Superior temporal gyrus (tissue), 1 donor: ENCODE measurements around the gene MRPL20.
A peak's percentile ranks its signal among the peaks of the same experiment; 100 is the strongest.
"Not testable (repeated sequence)": the region's sequence is repeated elsewhere in the genome, so short reads cannot be mapped to it uniquely, and the experiment has no call there.

Source experiments
- DNase-seq: peaks from one replicate; pipeline ENCODE4 v3.0.0-alpha.2; 2016; ENCODE audit errors: extremely low spot score

Gene MRPL20

DNA sequence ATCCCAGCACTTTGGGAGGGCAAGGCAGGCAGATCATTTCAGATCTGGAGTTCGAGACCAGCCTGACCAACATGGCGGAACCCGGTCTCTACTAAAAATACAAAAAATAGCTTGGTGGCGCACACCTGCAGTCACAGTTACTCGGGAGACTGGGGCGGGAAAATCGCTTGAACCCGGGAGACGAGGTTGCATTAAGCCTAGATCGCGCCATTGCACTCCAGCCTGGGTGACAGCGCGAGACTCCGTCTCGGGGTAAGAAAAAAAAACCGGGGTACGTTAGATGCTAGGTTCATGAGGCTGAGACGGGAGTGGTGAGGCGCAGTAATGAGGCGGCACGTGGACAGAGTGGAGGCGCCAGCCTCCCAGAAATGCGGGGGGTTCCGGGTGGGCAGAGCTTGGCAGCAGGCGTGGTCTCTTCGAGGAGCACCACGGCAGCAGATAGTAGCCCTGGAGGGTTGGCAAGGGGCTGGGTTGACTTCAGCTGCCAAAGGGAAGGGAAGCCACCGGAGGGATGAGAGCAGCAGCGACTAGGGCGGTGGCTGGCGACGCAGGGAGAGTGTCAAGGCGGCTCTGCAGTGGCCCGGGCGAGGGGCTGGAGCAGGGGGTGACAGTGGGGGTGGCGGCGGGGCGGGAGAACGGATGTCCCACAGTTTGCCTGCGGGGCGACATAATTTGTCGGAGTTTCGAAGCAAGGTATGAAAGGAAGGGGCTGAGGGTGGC is 832 bp downstream of the MRPL20 start:
- no peak for DNase-seq

DNA sequence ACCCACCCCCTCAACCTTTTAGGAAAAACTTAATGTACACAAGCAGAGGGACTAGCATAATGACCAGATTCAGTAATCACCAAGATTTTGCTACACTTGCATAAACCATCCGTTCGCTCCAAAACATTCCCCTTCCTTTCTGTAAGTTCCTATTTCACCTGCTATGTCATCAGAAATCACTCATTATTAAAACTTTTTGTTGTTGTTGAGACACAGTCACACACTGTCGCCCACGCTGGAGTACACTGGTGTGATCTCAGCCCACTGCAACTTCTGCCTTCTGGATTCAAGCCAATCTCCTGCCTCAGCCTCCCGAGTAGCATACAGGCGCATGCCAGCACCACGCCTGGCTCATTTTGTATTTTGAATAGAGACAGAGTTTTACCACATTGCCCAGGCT is 3.4 kb downstream of the MRPL20 start:
- DNase-seq: no peak

DNA sequence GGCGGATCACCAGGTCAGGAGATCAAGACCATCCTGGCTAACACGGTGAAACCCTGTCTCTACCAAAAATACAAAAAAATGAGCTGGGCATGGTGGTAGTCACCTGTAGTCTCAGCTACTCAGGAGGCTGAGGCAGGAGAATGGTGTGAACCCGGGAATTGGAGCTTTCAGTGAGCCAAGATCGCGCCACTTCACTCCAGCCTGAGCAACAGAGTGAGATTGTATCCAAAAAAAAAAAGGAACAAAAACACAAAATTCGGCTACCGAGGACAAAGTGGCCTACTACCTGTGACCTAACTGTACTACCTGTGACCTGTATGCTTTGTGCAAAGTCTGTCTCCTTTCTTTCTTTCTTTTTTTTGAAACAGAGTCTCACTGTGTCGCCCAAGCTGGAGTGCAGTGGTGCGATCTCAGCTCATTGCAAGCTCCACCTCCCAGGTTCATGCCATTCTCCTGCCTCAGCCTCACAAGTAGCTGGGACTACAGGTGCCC is 4.1 kb downstream of the MRPL20 start:
- DNase-seq: not testable (repeated sequence)

DNA sequence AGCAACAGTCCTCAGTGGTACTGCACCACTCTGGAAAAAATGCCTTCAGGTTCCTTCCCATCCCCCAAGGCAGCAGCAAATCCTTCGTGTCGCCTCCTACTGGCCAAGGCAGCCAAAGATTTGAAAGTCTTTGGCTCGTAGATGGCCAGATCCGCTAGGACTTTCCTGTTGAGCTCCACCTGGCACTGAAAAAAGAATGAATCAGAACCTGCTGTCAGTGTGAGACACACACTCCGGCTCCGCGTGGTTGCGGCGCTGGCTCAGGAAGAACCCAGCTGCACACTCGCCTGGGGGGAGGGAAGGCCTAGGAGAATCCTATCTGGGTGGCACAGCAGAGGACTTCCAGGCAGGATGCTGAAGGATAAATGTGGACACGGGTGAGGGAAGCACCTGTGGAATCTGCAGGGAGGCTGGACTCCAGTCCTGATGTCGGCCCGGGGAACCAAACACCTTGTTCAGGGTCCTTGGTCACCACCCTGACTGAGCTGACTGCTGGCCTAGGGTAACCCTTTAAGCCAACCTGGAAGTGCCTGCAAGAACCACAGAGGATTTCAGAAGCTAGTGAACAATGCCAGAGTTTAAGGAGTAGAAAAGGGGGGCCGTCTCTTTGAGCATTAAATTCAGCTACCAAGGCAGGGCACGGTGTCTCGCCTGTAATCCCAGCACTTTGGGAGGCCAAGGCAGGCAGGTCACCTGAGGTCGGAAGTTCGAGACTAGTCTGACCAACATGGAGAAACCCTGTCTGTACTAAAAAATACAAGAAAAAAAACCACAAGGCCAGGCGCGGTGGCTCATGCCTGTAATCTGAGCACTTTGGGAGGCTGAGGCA is 4.8 kb downstream of the MRPL20 start:
- DNase-seq: no peak

DNA sequence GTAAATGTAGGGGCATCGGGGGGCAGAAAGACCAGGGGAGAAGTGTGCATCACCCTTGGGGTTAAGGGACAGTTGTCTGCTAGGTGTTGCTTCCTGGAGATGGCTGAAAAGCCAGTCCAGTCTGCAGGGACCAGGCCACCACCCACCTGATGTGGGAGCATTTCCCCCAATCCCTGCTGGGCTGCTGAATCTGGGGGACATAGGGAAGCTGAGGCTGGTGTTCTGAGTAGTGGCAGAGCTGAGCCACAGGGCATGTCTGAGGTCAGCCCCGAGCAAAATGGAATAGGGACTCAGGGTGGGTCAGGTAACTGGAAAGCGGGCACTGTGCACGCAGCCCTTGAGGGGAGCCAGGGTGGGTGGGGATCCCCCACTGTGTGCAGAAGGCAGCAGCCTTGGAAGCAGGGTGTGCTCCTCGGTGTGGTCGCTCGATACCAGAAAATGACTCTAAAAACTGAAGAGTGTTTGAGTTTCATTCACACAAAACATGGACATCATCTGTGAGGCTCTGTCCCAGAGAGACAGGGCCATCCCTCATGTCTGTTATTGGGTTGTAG is 5.6 kb downstream of the MRPL20 start:
- no peak for DNase-seq

DNA sequence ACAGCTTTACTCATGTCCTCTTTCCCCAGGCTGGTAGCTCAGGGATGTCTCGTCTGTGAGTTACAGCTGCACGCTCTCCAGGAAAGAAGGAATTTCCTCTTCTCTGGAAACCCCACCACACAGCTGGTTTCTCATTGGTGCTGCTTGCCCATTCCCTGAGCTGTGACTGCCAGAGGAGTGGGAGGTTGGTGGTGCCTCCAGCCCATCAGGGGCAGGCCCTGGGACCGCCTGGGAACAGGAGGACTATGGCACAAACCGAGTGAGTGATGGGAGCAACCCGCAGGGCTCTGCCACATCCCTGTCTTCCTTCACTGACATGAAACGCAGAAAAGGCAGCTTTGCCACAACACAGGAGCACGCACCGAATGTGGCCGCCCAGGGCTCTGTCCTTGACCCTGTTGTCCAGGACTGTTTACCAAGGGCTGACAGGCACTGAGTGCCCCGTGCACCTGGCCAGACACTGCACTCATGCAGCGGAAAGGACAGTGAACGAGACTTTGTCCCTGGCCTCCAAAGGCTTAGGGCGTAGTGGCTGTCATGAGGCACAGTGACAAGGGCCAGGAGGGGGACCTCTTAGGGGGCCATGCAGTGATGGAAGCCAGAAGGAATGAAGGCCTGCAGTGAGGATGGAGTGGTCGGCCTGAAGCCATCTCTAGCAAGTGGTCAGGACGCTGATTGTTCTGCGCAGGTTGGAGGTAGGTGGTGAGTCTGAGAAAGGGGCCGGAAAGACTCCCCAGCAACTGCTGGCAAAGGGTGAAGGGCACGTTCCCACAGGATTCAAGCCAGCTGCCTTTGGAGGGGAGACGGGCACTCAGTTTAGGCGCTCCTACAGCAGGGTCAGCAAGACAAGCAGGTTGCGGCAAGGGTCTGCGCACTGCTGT is 6.3 kb downstream of the MRPL20 start:
- DNase-seq: no peak

DNA sequence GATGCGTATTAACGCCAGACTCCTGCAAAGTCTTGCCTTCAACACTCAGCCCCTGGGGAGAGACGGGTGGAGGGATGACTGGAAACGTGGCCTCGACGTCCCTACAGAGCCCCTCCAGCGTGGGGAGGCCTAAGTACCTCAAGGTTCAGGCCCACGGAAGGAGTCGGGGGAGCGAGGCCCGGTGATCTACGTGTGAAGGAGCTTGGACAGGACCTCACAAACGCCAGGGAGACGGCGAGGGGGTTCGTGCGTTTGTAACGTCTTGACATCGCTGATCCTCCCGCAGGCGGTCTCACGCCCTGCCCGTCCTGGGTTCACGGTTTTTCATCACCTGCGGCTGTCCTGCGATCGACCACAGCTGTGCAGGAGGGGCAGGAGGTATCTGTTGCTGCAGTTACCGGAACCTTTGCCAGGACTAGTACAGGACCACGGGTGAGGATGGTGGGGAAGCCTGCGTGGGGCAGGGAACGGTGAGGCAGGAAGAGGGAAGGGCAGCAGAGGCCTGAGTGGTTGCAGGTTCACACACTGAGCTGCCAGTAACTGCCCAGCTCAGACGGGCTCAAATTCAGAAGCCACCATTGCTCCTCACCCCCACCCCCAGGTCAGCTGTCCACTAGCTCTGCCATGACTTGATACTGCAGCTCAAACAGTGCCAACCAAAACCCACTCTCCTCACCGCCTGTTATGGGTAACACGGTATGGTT is 7.1 kb downstream of the MRPL20 start:
- DNase-seq: no peak

DNA sequence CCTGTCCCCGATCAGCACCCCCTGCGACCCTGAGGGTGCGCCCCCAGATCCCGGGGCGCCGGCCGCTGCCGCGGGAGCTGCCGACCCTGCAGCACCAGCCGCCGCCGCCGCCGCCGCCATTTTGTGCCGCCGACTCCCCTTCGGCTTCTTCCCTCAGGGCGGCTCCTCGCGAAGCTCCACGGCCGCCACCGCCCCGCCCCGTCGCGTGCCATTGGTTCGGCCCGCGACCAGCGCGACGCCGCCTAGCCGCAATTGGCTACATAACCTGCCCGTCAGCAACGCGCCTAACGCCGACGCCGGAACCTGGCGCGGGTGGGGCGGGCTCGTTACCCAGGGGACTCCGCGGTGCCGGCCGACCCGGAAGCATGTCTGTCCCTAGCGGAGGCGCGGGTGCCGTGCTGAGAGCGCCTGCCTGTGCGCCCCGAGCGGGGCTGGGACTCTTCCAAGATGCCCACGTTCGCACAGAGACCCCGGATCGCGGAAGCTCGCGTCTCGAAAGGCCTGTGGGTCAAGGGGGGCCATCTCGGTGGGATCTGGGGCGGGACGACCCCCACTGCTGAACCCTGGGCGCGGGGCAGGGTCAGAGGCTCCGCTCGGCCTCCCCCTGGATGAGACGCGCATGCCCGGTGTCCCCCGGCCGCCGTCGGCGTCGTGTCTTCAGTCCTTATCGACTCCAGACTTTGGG is 7.8 kb downstream of the MRPL20 start, which contains the start of gene CCNL2:
Gene CCNL2 (minus strand): TSS at position 149 of the 685 bp plus-strand sequence. CDS start 29 bp downstream, at position 120.
- peak; percentile 97 for DNase-seq

DNA sequence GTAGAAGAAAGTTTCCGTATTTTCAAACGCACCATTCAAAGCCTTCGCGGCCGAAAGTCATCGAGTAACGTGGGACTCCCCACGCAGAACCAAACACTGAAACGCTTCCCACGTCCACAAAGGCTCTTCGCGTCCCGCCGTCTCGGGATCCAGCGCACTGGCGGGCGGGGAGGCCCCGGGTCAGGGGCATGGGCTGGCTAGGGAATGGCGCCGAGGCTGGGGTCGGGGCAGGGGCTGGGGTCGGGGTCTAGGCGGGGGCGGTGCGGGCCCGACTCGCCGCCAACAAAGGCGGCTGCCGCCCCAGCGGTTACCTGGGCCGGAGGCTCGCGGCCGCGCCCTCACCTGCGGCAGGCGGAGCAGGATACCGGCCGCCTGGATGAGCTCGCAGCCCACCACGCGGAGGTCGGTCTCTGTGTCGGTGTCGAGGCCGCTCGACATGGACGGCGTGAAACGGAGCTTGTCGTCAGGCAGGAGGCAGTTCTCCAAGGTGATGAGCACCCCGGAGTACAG is 8.4 kb downstream of the MRPL20 start:
- DNase-seq: no peak

DNA sequence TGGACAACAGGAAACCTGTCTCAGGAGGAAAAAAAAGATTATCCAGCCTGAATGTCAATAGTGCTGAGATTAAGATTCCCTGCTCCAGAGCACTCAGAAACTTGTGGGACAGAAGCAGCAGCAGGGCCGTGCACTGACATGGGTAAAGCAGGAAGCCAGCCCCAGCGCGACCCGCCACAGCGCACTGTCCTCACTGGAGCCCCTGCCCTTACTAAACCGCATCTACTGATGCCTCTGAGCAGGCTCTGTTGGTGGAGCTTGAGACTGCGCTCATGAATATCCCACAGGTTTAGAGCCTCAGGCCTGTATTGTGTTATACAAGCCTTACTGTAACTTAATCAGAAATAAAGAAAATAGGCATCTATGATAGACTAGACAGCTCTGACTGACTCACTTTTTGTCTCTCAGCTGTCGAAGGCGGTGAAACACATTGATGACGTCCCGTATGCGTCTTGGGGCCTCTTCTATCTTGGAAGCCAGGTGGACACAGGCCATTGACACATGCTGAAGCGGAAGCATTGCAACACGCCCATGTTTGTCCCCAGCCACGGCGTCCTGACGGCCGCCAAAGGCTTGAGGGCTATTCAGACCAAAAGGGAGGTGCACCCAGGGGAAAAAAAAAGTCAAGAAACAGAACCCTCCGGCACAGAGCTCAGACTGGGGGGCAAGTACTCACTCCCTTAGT is 9.1 kb downstream of the MRPL20 start:
- no peak for DNase-seq

DNA sequence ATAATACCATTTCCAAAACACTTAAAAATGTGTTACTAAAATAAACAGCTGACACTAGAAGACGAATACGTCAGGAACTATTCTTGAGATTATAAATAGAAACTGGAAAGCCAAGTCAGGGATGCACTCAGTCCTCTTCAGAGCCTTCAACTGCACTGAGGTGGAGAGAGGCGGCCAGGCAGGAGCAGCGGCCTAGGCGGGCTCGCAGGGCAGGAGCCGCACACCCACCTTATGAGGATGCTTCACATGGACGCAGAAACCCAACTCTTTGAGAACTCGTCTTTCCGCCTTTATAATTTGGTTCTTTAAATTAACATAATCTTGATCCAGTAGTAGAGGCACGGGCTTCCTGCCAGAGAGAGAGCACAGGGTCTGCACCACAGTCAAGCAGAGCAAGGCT is 11.9 kb downstream of the MRPL20 start:
- no peak for DNase-seq

DNA sequence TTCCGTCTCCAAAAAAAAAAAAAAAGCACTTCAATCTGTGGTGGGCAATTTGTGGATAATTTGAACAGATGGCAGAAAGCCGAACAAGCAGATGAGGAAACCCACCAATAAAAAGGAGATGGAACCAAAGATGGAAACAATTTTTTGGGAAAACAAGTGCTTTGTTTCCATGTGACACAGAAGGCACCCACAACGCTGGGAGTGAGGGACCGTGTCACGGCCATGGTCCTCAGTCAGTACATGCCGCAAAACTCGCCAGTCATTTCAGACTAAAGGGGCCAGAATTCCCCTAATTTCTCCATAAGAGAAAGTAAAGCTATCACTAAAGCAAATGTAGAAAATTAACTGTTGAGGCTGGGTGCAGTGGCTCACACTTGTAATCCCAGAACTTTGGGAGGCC is 13.0 kb downstream of the MRPL20 start:
- DNase-seq: no peak

DNA sequence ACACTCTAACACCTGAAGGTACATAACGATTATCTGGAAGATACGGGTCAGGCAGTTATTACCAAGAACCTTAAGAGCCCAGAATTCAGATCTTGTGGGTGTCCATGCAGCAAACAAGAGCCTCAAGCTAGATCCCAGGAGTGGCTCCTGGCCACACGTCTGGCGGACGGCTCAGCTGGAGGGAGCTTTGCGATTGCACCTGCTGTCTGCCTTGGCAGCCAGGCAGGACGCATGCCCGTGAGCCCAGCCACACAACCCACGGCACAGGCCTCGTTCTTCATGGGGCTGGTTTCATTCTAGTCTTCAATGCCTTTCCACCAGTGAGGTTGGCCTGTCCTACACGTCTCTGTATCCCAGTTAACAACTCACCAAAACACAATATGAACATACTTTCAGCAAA is 13.7 kb downstream of the MRPL20 start:
- no peak for DNase-seq

DNA sequence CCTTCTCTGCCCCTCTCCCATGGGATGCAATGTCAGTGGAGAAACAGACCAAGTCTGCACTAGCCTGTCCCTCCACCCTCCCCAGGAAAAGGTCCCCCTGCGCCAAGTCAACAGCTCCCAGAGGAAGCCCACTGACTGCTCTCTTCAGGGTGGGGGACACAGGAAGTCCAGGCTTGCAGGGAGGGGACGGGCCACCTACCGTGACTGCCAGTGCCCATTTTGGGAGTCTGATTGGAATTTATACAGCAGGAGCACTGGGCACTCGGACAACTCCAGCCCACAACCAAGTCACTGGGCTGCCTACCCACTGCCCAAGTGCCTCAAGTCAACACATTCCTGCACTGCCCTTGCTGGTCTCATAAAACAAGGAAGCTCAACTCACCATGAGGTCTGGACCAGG is 14.1 kb downstream of the MRPL20 start:
- no peak for DNase-seq

DNA sequence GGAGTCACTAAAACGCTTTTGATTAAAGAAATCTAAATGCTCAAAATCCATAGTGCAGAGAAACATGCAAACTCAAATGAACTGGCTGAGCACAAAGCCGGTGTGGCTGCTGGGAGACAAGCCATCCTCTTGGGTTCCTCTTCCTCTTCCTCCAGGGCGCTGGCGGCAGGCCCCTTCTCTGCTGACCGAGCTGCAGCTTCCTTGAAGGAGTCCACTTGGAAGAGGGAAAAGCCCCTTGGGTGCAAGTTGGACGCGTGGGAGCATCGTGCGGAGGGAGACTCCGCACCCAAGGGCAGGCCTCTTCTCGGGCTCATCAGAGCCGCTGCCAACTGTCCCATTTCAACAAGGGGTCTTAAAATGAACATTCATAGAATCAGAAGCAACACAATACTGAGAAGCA is 15.9 kb downstream of the MRPL20 start:
- no peak for DNase-seq

DNA sequence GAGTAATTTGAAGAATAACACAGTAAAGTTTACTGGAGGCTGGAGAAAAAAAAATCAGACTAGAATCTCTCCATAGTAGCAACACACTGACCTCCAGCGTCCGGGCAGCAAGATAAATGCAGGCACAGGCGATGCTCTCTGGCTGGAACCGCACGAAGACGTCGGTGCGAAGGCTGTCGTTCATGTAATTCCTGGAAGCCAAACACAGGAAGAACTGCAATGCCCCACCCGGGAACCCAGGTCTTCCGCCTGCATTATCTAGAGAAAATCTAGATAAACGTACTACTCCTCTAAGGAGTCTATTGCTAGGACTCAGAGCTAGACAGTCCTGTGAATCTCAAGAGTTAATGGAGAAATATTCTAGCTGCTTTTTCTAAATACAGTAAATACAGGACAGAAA is 16.4 kb downstream of the MRPL20 start:
- no peak for DNase-seq

DNA sequence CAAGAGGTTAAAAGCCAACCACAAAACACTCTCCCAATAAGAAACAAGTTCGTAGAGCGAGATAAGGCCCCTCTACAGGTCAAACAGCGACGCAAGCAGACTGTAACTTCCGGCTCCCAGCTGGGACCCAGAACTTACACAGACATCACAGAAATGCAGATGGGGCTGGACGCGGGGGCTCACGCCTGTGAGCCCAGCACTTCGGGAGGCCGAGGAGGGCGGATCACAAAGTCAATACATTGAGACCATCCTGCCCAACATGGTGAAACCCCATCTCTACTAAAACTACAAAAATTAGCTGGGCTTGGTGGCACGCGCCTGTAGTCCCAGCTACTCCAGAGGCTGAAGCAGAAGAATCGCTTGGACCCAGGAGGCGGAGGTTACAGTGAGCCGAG is 19.0 kb downstream of the MRPL20 start:
- no peak for DNase-seq

DNA sequence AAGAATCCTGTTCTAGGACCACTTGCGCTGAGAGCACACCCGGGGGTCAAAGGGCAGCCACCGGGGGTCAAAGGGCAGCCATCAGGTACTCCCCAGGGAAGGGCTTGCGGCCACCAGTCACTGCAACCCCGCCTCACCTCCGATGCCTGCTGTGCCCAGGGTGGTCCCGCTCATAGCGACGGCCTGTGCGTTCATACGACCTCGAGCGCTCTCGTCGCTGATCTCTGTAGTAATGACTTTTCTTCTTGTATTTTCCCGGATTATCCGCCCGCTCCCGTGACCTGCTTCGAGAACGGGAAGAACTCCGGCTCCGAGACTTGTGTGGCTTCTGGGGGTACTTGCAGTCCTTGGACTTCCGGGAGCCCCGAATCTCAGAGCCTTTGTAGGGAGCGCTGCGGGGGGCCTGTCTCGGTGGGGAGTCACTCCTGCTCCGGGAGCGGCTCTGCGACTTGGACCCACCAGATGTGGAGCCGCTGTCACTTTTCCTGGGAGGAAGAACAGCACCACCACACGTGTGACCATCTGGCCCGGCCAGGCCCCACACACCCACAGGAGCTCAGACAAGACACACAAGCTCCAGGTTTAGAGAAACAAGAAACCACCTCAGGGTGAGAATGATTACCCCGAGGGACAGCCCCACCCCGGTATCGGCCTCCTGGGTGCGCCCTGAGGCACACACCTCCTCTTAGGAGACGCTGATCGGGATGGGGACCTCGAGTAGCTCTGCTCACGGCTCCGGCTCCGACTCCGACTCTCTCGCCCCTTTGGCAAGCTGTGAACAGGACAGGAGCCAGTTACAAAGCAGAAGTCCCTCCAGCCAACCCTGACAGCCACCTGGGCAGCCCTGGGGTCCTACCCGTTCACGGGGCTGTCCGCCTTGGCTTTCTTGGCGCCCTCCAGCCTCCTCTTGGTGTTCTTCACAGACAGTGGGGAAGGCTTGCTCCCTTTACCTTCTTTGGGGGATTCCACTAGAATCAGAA is 19.7 kb downstream of the MRPL20 start:
- no peak for DNase-seq
